Fibroblast of pulmonary artery (primary cell): Measurements from ENCODE around the gene OR51A4.

ENCODE experiments used
- DNase-seq: peaks from one replicate; pipeline ENCODE4 v3.0.0-alpha.2; 2010; ENCODE audit warnings: low read depth
- H3K4me3 ChIP-seq: replicated peaks from 2 replicates; pipeline ENCODE4 v1.5.1; 2011; ENCODE audit warnings: low read depth, mild to moderate bottlenecking, control low read depth, low read length, moderate library complexity
- CTCF ChIP-seq: IDR thresholded peaks from 2 replicates; pipeline ENCODE4 v1.5.1; 2011; ENCODE audit warnings: mild to moderate bottlenecking, control low read depth, low read length, inconsistent platforms; ENCODE audit errors: missing control alignments

OR51A4 gene

GRCh38 chr11:4947505-4947904 is at the start of gene OR51A4:
OR51A4 (minus strand) TSS chr11:4947605; CDS start chr11:4947100, 505 bp downstream.
- DNase-seq, result no peak
- no peak for TF ChIP-seq CTCF
- H3K4me3 ChIP-seq, result no peak within 1 kb of the TSS

- no peak within 1 kb of the TSS for H3K4me3 ChIP-seq
- no peak for TF ChIP-seq CTCF
- DNase-seq, result no peak
These were observed 47.1 kb upstream of the OR51A4 start, which contains the start of gene OR51L1 for GRCh38 chr11:4994551-4994950. OR51L1 (plus strand) TSS chr11:4994851; CDS start chr11:4998983, 4,132 bp downstream.

- TF ChIP-seq CTCF, result peak; percentile 33
- peak; percentile 11 for DNase-seq
- no peak overlapping the region for H3K4me3 ChIP-seq
These were observed 43.7 kb upstream of the OR51A4 start for GRCh38 chr11:4991060-4991459.

GRCh38 chr11:4983841-4984240 is 36.4 kb upstream of the OR51A4 start:
- DNase-seq, result no peak
- H3K4me3 ChIP-seq, result no peak overlapping the region
- TF ChIP-seq CTCF, result no peak

- no peak for DNase-seq
- no peak overlapping the region for H3K4me3 ChIP-seq
- no peak for TF ChIP-seq CTCF
These were observed 35.3 kb upstream of the OR51A4 start for GRCh38 chr11:4982678-4983077.

- H3K4me3 ChIP-seq, result no peak overlapping the region
- no peak for TF ChIP-seq CTCF
- peak; percentile 0 for DNase-seq
These were observed 31.6 kb upstream of the OR51A4 start for GRCh38 chr11:4979036-4979435.

- TF ChIP-seq CTCF, result no peak
- H3K4me3 ChIP-seq, result no peak overlapping the region
These were observed 28.0 kb upstream of the OR51A4 start for GRCh38 chr11:4975436-4975835.

More at GRCh38 chr11:4975436-4975835, 28.0 kb upstream of the OR51A4 start:
- DNase-seq, result no peak
